Cardiac ventricle fibroblast (primary cell): Measurements from ENCODE around the gene RBM15B. TPM values are rescaled to one million over a fixed set of nuclear protein-coding genes. Genes with fewer than 3 reads are reported as not detected.

Experiments used
- total RNA-seq: library from RNA; depleted of rRNA; stranded (reverse); fragments of >200 nt; gene quantifications from 2 replicates; pipeline ENCODE4 v1.2.3, GENCODE V29; 2015

Gene RBM15B, protein sequence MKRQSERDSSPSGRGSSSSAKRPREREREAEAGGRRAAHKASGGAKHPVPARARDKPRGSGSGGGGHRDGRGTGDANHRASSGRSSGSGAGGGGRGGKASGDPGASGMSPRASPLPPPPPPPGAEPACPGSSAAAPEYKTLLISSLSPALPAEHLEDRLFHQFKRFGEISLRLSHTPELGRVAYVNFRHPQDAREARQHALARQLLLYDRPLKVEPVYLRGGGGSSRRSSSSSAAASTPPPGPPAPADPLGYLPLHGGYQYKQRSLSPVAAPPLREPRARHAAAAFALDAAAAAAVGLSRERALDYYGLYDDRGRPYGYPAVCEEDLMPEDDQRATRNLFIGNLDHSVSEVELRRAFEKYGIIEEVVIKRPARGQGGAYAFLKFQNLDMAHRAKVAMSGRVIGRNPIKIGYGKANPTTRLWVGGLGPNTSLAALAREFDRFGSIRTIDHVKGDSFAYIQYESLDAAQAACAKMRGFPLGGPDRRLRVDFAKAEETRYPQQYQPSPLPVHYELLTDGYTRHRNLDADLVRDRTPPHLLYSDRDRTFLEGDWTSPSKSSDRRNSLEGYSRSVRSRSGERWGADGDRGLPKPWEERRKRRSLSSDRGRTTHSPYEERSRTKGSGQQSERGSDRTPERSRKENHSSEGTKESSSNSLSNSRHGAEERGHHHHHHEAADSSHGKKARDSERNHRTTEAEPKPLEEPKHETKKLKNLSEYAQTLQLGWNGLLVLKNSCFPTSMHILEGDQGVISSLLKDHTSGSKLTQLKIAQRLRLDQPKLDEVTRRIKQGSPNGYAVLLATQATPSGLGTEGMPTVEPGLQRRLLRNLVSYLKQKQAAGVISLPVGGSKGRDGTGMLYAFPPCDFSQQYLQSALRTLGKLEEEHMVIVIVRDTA
- total RNA-seq: 30.7 and 34.5 TPM in 2 replicates

DNA sequence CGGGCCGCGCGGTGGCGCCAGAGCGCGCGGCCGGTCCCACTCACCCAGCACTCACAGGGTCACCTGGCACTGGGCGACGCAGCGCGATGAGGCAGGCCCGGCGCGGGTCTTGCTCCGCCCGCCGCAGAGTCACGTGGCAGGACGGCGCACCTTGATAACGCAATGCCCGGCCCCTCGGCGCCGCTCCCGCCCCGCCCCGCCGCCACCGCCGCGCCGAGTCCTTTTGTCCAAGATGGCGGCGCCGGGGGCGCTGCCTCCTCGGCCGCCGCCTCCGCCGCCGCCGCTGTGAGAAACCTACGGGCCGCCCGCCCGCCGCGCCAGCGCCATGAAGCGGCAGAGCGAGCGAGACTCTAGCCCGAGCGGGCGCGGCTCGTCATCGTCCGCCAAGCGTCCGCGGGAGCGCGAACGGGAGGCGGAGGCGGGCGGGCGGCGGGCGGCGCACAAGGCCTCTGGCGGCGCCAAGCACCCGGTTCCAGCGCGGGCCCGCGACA, at the start of gene RBM15B:
TSS of gene RBM15B (plus strand) at position 211 of the 491 bp plus-strand sequence. CDS start at position 326, 115 bp downstream.

DNA sequence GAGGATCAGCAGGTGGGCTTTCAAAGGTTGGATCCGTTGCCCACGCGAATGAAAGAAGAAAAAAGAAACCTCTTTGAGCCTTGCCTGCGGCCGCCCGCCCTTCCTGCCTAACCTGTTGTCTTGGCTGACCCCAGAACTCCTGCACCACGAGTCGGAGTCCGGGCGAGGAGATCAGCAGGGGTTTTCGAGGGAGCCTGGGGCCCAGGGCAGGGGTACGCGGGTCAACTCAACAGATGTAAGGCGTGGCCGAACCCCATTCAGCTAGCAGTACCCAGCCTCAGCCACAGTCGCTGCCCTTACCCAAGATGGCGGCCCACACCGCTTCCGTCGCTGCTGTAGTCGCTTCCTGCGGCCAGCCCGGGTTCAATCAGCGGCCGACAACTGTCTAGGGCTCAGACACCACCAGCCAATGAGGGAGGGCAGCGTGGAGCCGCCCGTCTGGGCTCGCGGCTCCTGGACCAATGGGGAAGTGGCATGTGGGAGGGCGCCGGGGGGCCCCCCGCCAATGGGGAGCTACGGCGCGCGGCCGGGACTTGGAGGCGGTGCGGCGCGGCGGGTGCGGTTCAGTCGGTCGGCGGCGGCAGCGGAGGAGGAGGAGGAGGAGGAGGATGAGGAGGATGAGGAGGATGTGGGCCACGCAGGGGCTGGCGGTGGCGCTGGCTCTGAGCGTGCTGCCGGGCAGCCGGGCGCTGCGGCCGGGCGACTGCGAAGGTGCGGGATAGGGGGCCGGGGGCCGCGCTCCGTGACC, 6.2 kb upstream of the RBM15B start, which contains the start of gene MANF:
TSS of gene MANF (plus strand) at position 566 of the 748 bp plus-strand sequence. CDS start at position 618, 52 bp downstream.

Other genes with a start within 250 kb of the RBM15B start
- gene MANF, start 6.0 kb upstream of the RBM15B start, total RNA-seq: 83.4 and 91.5 TPM in 2 replicates
- gene DCAF1, start 108.7 kb downstream of the RBM15B start, total RNA-seq: 9.0 and 10.1 TPM in 2 replicates
- gene RAD54L2, start 147.4 kb downstream of the RBM15B start, total RNA-seq: 7.2 and 7.5 TPM in 2 replicates